HepG2 (cell line): ENCODE measurements around the gene BMERB1. TPM values are rescaled to one million over a fixed set of nuclear protein-coding genes. Genes with fewer than 3 reads are reported as not detected.

Experiments used
- ATAC-seq: fragments of 200-7000 bp; cut with Tn5 transposase; 3 replicates; pipeline ENCODE4 v1.9.1; 2020; ENCODE audit warnings: mild to moderate bottlenecking, moderate library complexity
- BruUV-seq: library from RNA; stranded (reverse); fragments of 400-500 nt; replicated peaks from 2 replicates; lab custom pipeline; 2021; lab: Mats Ljungman, UMichigan
- CTCF ChIA-PET: fragments of 300-600 bp; formaldehyde crosslinking; extraction: SDS; loops from one replicate; lab custom pipeline; 2021; ENCODE audit warnings: low total read pairs, inconsistent platforms, low intra/inter-chr PET ratio; lab: Yijun Ruan, JAX
- POLR2A ChIA-PET: fragments of 350-600 bp; sonication (Branson Sonifier 250); formaldehyde crosslinking; loops from one replicate; lab custom pipeline; 2020; ENCODE audit warnings: antibody characterized with exemption, inconsistent platforms; lab: Yijun Ruan, JAX
- DNase-seq: peaks from one replicate; pipeline ENCODE4 v3.0.0-alpha.2; 2015; ENCODE audit warnings: low spot score
- FAIRE-seq: peaks from 3 replicates; lab custom pipeline; 2011; peaks lifted over from hg19 to GRCh38; lab: Jason Lieb, UNC
- H2AFZ ChIP-seq: one replicate; pipeline ENCODE4 v1.6.1; 2011; ENCODE audit warnings: low read length, inconsistent platforms
- H3K27ac ChIP-seq: fragments of 300-600 bp; 3 replicates; pipeline ENCODE4 v1.8.0; 2011; ENCODE audit warnings: mixed run types, mild to moderate bottlenecking, mixed read lengths, low read length, inconsistent platforms; ENCODE audit not compliant: insufficient read depth; ENCODE audit errors: extremely low read length
- H3K27me3 ChIP-seq, 2 experiments: fragments of 200-600 bp in 1 of 2; 2 replicates in 1 of 2; 3 replicates in 1 of 2; pipeline versions ENCODE4 v1.6.0 to v1.8.0; 2011; ENCODE audit warnings: low read length in 2 of 2, mild to moderate bottlenecking in 2 of 2, moderate library complexity in 2 of 2, inconsistent platforms in 1 of 2; ENCODE audit not compliant: insufficient read depth in 2 of 2, control insufficient read depth in 1 of 2
- H3K36me3 ChIP-seq, 2 experiments: fragments of 200-600 bp in 1 of 2; replicated peaks in 1 of 2; 2 replicates in 1 of 2; 3 replicates in 1 of 2; pipeline versions ENCODE4 v1.5.1 to v1.8.0; 2011; ENCODE audit warnings: low read length in 2 of 2, inconsistent platforms in 1 of 2; ENCODE audit not compliant: insufficient read depth in 2 of 2, control insufficient read depth in 1 of 2
- H3K4me1 ChIP-seq: 2 replicates; pipeline ENCODE4 v1.5.1; 2012; ENCODE audit warnings: low read length, inconsistent platforms; ENCODE audit not compliant: insufficient read depth
- H3K4me2 ChIP-seq: 2 replicates; pipeline ENCODE4 v1.6.0; 2011; ENCODE audit warnings: low read depth, low read length, inconsistent platforms
- H3K4me3 ChIP-seq, 3 experiments: fragments of 200-600 bp in 1 of 3; sonication (generic), shearing (Covaris generic) in 1 of 3; replicated peaks in 1 of 3; 2 replicates each; pipeline ENCODE4 v1.5.1; 2011 to 2016; ENCODE audit warnings: low read length in 3 of 3, inconsistent platforms in 2 of 3, low read depth in 2 of 3, mild to moderate bottlenecking in 2 of 3, control low read depth in 1 of 3, mixed read lengths in 1 of 3; ENCODE audit not compliant: insufficient read depth in 1 of 3
- H3K79me2 ChIP-seq: one replicate; pipeline ENCODE4 v1.6.1; 2011; ENCODE audit warnings: low read length, inconsistent platforms; ENCODE audit not compliant: insufficient read depth
- H3K9ac ChIP-seq: 2 replicates; pipeline ENCODE4 v1.6.0; 2011; ENCODE audit warnings: mild to moderate bottlenecking, low read depth, low read length, inconsistent platforms; ENCODE audit not compliant: insufficient read depth
- H3K9me3 ChIP-seq: 2 replicates; pipeline ENCODE4 v1.5.1; 2012; ENCODE audit warnings: mild to moderate bottlenecking, low read length
- H4K20me1 ChIP-seq: 2 replicates; pipeline ENCODE4 v1.6.0; 2011; ENCODE audit warnings: inconsistent platforms, mild to moderate bottlenecking, low read length, moderate library complexity; ENCODE audit not compliant: insufficient read depth
- LCORL ChIP-seq, 2 experiments: fragments of 450-650 bp in 1 of 2; sonication (generic) in 1 of 2; formaldehyde crosslinking in 1 of 2; IDR thresholded peaks; 2 replicates each; pipeline versions ENCODE4 v1.5.0 to v1.6.1; 2017 to 2020; ENCODE audit warnings: antibody characterized with exemption in 1 of 2, missing genetic modification reagents in 1 of 2
- POLR2A ChIP-seq, 2 experiments: IDR thresholded peaks; 2 replicates each; pipeline ENCODE4 v1.6.1; 2011; ENCODE audit warnings: low read depth in 2 of 2, low read length in 2 of 2, mild to moderate bottlenecking in 1 of 2, moderate library complexity in 1 of 2; ENCODE audit not compliant: insufficient read depth in 1 of 2
- TEAD3 ChIP-seq: optimal IDR thresholded peaks from 2 replicates; pipeline ENCODE3; 2016; ENCODE audit warnings: borderline replicate concordance
- THAP8 ChIP-seq: sonication (generic); formaldehyde crosslinking; IDR thresholded peaks from 2 replicates; pipeline ENCODE4 v1.5.1; 2020; ENCODE audit warnings: missing genetic modification reagents, mild to moderate bottlenecking, borderline replicate concordance
- ZNF20 ChIP-seq: sonication (generic); formaldehyde crosslinking; IDR thresholded peaks from 2 replicates; pipeline ENCODE4 v1.4.0; 2020; ENCODE audit warnings: mild to moderate bottlenecking, moderate library complexity, missing genetic modification reagents
- ZNF629 ChIP-seq: sonication (generic); formaldehyde crosslinking; conservative IDR thresholded peaks from 2 replicates; pipeline ENCODE4 v1.5.0; 2020; ENCODE audit warnings: missing genetic modification reagents
- ZNF7 ChIP-seq: IDR thresholded peaks from 2 replicates; pipeline ENCODE4 v1.6.1; 2016; ENCODE audit warnings: missing biosample characterization, missing genetic modification reagents
- WGBS: methylation state at CpG from one replicate; pipeline ENCODE4 v1.1.6; 2017; ENCODE audit warnings: low lambda C conversion rate; 5-methylcytosine and 5-hydroxymethylcytosine counted together
- in situ Hi-C: cut with HindIII; loops from 2 replicates; pipeline ENCODE4 v1.10.0; 2017; ENCODE audit warnings: low pct_unique_long_range_greater_than_20kb; ENCODE audit not compliant: extremely low pct_ligation_motif_present
- intact Hi-C: fragments of 100-400 bp; cut with micrococcal nuclease; formaldehyde crosslinking; loops from one replicate; pipeline ENCODE4 v1.10.0; 2022; ENCODE audit not compliant: unreplicated experiment
- polyA plus RNA-seq, 8 experiments: library from polyadenylated mRNA; depleted of rRNA in 3 of 8; stranded (reverse) in 7 of 8; unstranded in 1 of 8; fragments of >200 nt; fragmentation: Illumina TruSeq in 4 of 8; extraction: Trizol in 4 of 8; gene quantifications; 2 replicates each; pipeline versions ENCODE4 v1.2.1 to v1.2.3, GENCODE V29; 2011 to 2016; ENCODE audit warnings: low read depth in 4 of 8, missing spikeins in 1 of 8, mixed read lengths in 1 of 8; ENCODE audit not compliant: insufficient read depth in 1 of 8
- total RNA-seq, 5 experiments: library from RNA; depleted of rRNA; stranded (reverse); fragments of >200 nt; fragmentation: Illumina TruSeq; extraction: Trizol; gene quantifications; 2 replicates each; pipeline ENCODE4 v1.2.3, GENCODE V29; 2016; ENCODE audit warnings: low read depth in 1 of 5

The BMERB1 gene
- total and polyA plus RNA-seq, 2 of the 13 experiments (the other 11 are each of a cell fraction or from before 2014, with no cell fraction given), result 1.4 TPM

GRCh38 chr16:15484662-15485061 is 50.3 kb downstream of the BMERB1 start (continued):
- TF ChIP-seq LCORL (IDR thresholded peaks at IDR 0.05) (no peak), LCORL (CRISPR knock-in tag; IDR thresholded peaks at IDR 0.05) (0 out of 2 replicates have a peak, but pooled peaks have one; percentile 33), TEAD3 (CRISPR knock-in tag) (peak; percentile 48), ZNF20 (no peak)

- intact Hi-C loops (no loop called here), in situ Hi-C loops (no loop called here)
- H3K36me3 ChIP-seq, result no peaks in the 10 kb centered on the region
- WGBS, result 77% methylated on average over 5 of the region's 5 CpGs
- peaks cover 54% of the 10 kb centered on the region for H3K4me1 ChIP-seq
- no peak overlapping the region for H2AFZ ChIP-seq
- H3K9me3 ChIP-seq, result no peaks in the 10 kb centered on the region
- no peaks in the 10 kb centered on the region for H3K27me3 ChIP-seq
- no peak overlapping the region for H3K27ac ChIP-seq
- BruUV-seq, result no TSS peak
- H3K4me2 ChIP-seq, result no peak overlapping the region
- no peak overlapping the region for H3K4me3 ChIP-seq
- no peaks in the 10 kb centered on the region for H3K79me2 ChIP-seq
- no peak for ATAC-seq
- no peaks in the 10 kb centered on the region for H4K20me1 ChIP-seq
- POLR2A ChIA-PET, result no interaction called here
- no peak for FAIRE-seq
- H3K9ac ChIP-seq, result no peak overlapping the region
- no peak for DNase-seq
- CTCF ChIA-PET, result no interaction called here
- TF ChIP-seq ZNF629 (CRISPR knock-in tag), result peak; percentile 39
- TF ChIP-seq THAP8 (CRISPR knock-in tag), result no peak
- TF ChIP-seq ZNF7 (CRISPR knock-in tag), result peak; percentile 62
These were observed 50.8 kb downstream of the BMERB1 start for GRCh38 chr16:15485175-15485574.

GRCh38 chr16:15486661-15487060 is 52.3 kb downstream of the BMERB1 start:
- peaks cover 55% of the 10 kb centered on the region for H3K4me1 ChIP-seq
- H3K36me3 ChIP-seq, result no peaks in the 10 kb centered on the region
- H3K4me3 ChIP-seq, result no peak overlapping the region
- peak; percentile 55 for TF ChIP-seq ZNF629 (CRISPR knock-in tag)
- no peak for TF ChIP-seq POLR2A (IDR thresholded peaks at IDR 0.05; ENCODE audit: insufficient read depth in 1 of 2, low read depth in 2 of 2, low read length in 2 of 2)
- in situ Hi-C loops (no loop called here), intact Hi-C loops (no loop called here)
- ATAC-seq, result no peak
- no TSS peak for BruUV-seq
- no peak overlapping the region for H2AFZ ChIP-seq
- DNase-seq, result no peak
- H3K27ac ChIP-seq, result no peak overlapping the region
- CTCF ChIA-PET, result no interaction called here
- H3K9ac ChIP-seq, result no peak overlapping the region
- H3K27me3 ChIP-seq, result no peaks in the 10 kb centered on the region
- H3K79me2 ChIP-seq, result no peaks in the 10 kb centered on the region
- POLR2A ChIA-PET, result no interaction called here
- FAIRE-seq, result no peak
- no peaks in the 10 kb centered on the region for H3K9me3 ChIP-seq
- H4K20me1 ChIP-seq, result no peaks in the 10 kb centered on the region
- WGBS, result 59% methylated on average over 1 of the region's 1 CpG
- no peak overlapping the region for H3K4me2 ChIP-seq
